DMS114 treated with DMSO at 0.1 percent for 48 hours (cell line): ENCODE measurements around the gene PTPRD.

ENCODE experiments used
- DNase-seq: peaks from one replicate; lab custom pipeline; 2025; ENCODE audit not compliant: unreplicated experiment; lab: John Stamatoyannopoulos, UW

Gene PTPRD

DNA sequence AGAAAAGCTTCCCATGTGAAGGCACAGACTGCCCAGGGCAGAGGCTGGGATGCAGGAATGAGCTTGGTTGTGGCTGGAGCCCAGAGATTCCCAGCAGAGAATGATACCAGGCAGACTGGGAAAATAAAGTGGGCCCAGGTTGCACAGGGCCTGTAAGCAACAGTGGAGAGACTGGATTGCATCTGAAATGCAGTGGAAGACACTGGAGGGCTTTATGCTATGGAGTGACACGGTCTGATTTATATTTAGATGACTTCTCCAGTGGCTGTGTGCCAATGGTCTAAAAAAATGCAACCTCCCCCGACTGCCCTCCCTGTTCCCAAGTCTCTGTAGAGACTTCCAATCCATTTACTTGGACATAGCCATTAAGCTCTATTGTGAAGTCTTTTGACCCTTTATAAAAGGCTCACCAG lies 1862.2 kb downstream of the PTPRD start:
- DNase-seq: no peak

DNA sequence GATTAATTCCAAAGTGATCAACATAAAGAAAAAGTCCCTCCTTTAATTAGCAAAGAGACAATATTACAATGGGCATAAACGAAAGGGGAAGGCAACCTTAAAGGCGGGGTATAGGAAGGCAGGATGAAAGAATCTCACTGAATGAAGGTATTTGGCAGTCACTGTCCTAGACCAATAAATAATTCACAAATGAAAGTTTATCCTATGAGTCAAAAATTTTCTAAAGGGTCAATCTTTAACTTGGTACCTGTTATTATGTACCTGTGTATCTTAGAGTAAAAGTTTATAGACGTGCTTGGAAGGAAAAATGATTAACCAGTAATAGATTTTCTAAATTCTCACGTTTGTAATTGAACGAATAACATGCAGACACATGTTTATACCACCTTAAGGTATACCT lies 1867.5 kb downstream of the PTPRD start:
- no peak for DNase-seq

DNA sequence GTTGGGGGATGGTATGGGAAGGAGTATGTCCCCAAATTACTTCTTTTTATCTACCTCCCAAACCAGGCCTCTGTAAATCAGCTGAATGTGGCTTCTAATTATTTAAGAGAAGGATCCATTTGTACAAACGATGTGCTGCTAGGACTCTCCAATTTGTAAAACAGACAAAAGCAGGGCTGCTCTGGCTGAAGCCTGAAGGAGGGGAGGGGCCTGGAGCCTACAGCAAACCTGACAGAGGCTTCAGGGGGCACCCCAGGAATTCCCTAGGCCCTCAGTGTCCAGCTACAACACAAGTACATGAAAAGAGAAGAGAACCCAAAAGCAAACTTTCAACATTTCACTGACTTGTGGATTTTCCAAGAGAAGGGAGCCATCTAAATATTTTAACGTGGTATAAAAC lies 1873.9 kb downstream of the PTPRD start:
- DNase-seq: no peak

DNA sequence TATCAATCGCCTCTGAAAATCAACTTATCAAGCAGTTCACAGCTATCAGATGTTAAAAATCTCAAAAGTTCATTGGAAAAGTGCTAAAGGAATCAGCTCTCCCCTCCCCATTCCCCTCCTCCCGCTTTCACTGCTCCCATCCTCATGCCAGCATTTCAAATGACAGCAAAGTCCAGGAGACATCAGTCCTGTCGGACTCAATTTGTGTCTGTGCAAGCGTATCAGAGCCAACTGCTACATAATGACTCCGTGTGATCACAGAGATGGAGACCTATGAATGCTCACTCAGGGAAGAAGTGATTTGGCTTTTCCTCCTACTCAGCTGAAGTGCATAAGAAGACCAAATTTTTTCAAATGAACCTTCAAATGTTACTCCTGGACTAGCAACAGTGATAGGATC lies 1876.0 kb downstream of the PTPRD start:
- DNase-seq: no peak

DNA sequence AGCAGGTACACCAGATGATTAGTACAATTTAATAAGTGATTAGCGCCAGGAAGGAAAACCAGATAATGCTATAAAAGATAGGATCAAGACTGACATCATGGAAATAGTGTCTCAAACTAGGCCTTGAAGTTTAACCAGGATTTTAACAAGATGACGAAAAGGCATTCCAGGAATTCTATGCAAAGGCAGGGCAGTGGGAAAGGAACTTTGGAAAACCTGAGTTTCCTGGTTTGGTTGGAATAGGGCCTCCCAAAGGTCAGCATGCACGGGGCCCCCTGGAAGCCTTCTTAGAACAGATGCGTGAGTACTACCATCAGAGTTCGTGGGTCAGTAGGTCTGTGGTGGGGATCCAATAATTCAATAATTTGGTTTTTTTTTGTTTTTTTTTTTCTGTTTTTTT lies 1878.0 kb downstream of the PTPRD start:
- DNase-seq: no peak

DNA sequence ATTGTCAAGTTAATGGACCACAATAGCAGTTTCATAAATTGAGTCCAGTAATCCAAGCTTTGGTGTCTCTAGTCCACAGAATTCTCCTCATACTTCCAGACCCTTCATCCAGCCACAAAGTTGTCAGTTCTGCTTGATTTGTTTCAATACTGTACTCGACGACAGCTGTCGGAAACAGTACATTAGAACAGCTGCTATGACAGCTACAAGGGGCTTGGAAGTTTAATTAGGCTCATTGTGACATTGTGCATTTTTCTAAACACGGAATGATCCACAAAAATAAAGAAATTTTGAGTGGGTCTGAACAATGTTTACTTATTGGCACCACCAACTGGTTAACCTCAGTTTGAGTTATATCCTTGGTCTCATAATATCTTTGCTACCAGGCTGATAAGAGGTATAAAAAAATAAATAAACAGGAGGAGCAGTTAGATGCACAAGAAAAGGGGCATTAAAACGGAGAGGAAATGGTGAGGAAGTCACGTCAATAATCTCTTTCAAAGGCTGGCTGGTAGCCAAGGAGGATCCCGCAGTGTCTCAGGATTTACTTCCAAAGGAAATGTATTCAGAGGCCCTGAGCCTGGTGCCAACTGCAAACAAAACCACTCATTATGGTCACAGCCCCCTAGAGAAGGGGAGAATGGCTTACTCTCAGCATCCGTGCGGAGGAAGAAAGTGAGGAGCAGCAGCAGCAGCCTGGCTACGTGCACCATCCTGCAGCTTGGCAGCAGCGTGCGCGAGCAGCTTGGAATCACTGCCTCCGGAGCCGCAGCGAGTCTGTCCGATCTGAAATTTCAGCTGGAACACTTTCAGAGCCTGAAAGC lies 1879.5 kb downstream of the PTPRD start:
- no peak for DNase-seq

DNA sequence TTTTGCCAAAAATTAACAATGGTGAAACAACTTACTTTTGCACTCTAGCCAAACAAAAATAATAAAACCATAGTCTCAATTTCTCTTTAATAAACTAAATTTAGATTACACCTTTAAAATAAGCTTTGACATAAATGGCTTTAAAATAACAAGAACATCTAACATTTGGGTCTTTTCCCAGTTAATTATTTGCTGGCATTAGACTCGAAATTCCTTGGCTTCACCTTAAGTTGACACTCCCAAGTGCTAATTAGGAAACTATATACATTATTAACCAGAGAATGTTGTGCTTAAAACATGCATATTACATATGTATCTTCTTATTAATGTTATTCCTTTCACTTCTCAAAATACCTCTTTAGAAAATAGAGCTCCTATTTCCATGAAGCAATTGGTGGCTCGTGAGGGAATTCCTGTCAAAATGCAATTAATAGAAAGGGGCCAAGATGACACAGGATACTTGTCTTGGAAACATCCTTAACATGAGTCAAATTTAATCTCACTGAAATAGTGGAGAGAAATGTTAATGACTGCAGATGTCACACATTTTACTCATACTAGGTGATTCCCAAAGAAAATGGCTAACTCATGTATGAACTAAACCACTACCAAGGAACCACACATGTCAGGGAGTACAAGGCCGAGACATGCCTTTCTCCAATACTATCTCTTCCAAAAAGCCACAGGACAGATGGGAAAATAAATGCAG lies 1880.3 kb downstream of the PTPRD start:
- no peak for DNase-seq

DNA sequence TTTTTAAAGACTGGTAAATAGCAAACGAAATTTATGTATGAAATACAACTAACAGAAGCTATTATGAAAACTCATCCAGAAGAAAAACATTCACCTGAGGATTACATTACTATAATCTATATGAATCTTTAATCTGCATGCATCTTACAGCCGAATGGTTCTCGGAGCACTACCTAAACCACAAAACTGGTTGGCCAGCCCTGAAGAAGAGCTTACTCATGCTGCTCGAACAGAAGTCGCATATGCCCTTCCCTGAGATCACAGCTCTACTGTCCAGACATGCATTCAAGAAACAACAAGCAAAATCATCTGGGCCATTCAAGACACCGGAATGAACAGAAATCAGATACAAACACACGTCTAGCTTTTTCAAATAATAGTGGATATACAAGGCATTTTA lies 1882.2 kb downstream of the PTPRD start:
- DNase-seq: no peak

DNA sequence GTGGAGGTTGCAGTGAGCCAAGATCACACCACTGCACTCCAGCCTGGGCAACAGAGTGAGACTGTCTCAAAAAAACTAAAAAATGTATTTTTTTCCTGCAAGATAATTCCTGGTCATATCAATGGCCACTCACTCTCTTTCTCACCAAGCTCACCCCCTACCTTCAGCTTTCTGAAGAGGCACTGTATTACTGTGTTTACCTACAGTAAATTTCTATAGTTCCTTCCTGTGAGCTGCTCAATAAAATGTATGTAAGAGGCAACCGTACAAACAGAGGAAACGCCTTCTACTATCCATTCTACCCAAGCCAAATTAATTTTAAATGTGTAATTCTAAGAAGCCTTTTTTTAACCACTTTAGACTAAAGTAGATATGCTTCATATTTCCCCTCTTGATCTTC lies 1883.9 kb downstream of the PTPRD start:
- DNase-seq: no peak

DNA sequence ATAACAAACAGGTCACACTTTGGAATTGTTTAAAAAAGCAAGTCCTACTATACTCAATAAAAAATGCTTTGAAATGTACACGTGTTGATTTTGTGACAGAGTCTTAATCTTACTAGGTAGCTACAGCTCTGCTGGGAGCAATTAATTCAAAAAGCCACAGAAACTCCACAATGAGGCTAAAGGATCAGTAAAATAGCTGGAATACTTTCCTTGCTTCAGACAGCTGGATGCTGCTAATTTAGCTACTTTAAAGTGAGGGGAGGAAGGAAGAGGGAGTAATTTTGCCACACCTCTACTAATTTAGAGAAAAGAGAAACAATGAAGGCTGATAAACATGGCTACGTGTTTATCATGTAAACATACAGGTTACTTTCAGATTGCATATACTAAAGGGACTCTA lies 1885.6 kb downstream of the PTPRD start:
- DNase-seq: no peak

DNA sequence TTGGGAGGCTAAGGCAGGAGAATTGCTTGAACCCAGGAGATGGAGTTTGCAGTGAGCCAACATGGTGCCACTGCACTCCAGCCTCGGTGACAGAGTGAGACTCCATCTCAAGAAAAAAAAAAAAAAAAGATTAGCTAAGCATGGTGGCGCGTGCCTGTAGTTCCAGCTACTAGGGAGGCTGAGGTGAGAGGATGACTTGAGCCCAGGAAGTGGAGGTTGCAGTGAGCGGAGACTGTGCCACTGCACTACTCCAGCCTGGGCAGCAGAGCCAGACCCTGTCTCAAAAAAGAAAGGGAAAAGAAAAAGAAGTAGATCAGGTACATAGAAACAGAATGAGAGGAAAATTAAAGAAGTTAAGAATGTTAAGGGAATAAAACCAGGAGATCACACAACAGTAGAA lies 1886.1 kb downstream of the PTPRD start:
- DNase-seq: no peak

DNA sequence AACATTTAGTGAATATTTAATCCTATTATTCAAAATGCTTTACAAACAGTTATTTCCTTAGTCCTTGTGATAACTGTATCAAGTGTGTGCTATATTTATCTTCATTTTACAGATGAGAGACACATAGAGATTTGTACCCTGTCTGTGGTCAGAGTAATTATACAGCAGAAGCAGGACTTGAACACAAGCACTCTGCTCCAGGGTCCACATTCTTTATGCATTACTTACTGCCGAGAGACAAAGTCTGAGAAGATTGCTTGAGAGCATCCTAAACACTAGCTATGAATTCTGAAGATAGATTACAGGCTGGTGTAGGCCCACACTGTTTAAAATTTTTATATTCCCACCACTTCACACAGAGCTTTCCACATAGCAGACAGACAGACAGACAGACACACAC lies 1887.2 kb downstream of the PTPRD start:
- DNase-seq: no peak

DNA sequence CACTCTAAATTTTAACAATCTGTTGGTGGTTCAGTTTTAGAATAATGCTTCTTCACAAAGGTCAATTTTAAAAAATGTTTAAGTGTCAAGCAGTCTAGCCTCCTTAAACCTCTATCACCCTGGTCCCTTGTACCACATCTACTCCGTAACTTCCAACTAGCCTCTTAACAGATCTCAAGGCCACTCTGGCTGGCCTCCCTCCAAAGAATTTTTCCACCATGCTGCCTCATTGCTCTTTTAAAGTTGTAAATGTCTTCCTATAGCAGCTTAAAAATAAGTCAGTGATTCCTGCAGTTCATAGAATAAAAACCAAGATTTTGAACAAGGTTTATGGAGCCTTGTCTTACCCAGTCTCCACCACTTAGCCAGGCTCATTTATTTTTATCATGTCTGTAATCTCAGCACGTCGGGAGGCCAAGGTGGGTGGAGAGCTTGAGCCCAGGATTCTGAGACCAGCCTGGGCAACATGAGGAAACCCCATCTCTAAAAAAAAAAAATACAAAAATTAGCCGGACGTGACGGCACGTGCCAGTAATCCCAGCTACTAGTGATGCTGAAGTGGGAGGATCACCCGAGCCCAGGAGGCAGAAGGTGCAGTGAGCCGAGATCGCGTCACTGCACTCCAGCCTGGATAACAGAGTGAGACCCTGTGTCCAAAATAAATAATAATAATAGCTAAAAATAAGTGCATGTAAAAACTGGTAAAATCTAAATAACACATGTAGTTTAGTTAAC lies 1888.4 kb downstream of the PTPRD start:
- DNase-seq: no peak

DNA sequence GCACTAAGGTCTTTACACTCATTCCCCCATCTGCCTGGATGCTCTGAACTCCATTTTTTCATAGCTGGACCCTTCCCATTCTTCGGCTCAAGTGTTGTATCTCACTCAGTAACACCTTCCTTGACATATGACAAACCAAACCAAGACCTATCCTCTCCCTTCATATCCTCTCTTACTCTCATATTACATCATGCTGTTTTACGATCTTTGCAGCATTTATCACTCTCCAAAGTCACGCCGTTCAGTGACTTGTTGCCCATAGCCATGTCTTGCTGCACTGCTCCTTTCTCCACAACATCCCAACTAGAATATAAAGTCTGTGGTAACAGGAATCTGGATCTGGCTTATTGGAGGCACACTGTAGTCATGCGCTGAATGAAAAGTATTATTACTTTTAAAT lies 1889.6 kb downstream of the PTPRD start:
- no peak for DNase-seq

DNA sequence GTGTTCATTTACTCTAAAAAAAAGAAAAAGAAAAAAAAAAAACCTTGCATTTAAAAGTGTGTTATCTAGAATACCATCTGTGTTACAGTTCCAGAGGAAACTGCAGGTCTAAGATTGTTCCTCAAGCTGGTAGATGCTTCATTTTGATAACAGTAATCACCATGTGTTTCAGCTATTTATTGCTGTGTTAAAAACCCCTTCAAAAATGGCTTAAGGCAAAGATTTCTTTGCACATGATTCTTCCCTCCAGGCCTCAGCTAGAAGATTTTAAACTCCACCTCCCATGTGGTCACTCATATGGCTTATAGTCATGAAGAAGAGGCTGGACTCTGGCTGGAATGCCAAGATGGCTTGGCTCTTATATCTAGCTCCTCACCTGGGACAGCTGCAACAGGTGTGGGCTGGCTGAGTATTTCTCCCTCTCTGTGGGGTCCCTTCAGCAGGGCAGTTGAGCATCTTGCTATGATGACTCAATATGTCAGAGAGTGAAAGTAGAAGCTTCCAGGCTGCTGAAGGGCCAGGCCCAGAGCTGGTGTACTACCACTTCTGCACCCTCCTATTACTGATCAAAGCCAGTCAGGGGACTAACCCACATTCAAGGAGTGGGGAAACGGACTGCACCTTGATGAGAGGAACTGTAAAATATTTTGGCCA lies 1892.8 kb downstream of the PTPRD start:
- no peak for DNase-seq

DNA sequence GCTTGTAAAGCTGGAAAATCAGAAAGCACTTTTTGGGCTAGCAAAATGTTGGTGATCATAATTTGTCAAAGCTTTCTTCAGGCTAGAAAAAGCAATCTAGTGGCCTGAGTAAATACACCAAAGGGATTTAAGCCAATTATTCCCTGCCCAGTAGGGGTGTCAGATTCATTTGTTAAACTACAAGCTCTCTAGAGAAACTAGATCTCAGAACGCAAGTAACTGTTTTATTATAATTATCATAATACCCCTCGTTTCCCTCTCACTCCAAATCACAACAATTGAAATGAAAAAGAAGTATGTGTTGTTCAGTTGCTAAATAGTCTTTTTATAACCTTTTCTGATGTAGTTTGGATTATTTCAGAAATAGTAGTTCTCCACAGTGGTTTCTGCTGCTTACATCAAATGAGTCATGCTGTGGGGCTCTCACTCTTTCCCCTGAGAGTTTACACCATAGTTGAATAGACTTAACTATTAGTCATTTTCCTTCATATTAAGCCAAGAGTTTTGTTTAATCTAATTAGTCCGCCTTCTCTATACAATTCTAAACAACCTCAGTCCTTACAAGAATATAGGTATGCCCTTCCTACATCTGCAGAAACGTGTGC lies 1894.6 kb downstream of the PTPRD start:
- DNase-seq: no peak

DNA sequence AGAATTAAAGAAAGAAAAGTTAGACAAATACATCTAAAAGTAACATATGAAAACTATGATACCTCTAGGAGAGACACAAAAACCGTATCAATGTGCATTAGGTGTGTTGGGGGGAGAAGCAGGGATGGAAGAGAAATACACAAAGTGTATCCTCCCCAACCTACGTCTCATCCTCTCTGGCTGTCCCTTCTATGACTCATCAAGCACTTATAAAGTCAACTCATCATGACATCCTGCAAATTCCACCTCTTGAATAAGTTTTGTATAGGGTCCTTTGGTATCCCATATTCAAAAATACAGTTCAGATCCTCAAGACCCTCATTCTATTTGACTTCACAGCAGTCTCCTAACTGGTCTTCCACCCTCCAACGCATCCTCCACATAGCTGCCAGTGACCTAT lies 1895.7 kb downstream of the PTPRD start:
- no peak for DNase-seq

DNA sequence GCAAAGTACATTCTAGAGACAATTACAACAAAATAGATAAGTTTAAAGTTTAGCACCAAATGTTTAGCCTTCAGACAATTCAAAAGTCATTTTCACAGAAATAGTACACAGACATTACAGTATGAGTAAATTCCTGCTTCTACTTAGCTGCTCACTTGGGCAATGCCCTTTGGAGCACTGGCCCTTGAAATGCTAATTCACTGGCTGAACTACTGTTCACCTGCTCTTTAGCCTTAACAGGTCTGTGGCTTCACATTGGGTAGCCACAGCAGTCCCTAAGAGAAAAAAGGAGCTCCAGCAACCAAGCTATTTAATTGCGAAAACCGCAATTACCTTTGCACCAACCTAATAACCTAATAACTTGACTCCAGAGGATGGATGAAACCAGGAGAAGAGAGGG lies 1897.0 kb downstream of the PTPRD start:
- DNase-seq: no peak

DNA sequence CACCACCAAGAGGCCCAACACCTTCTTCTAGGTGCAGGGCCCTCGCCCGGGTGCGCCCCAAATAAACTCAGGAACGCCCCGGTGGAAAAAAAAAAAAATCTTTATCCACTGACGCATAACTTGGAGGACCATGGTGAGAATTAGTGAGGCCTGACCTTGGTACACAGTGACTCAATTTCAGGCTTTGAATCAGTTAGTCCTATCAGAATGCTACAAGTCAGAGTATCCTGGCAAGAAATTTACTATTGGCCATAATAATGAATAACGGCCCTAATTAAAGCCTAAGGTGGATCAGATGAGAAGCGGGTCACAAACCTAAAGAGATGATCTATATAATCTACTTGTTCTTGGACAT lies 1899.0 kb downstream of the PTPRD start:
- DNase-seq: no peak

DNA sequence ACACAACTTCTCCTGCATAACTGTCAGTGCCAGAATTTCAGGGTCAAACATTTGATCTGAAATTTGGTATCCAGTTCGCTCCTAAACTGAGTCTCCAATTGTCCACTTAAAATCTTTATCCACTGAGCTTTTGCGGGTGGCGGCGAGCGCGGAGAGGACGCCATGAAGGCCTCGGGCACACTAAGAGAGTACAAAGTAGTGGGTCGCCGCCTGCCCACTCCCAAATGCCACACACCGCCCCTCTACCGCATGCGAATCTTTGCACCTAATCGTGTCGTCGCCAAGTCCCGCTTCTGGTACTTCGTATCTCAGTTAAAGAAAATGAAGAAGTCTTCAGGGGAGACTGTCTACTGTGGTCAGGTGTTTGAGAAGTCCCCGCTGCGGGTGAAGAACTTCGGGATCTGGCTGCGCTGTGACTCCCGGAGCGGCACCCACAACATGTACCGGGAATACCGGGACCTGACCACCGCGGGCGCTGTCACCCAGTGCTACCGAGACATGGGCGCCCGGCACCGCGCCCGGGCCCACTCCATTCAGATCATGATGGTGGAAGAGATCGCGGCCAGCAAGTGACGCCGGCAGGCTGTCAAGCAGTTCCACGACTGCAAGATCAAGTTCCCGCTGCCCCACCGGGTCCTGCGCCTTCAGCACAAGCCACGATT lies 1899.5 kb downstream of the PTPRD start:
- no peak for DNase-seq

DNA sequence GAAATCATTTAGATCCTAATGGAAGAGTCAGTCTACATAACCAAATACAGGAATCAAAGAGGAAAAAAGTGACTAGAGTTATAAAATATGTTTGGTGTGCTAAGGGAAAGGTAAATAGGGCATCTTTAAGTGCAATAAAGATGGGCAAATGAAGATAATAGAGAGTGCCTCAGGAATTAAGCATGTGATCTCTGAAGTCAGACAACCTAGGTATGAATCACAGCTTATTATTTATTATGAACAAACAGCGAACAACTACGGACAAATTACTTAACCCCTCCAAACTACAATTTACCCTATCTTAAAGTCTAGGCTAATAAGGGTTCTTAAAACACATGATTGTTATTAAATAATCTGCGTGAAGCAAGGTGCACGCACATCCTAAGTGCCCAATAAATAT lies 1903.1 kb downstream of the PTPRD start:
- DNase-seq: no peak
